Activated CD4-positive, alpha-beta T cell treated with anti-CD3 and anti-CD28 coated beads, Interleukin-2, Interleukin-6, amounts not matched to agents 100 ng/mL and 50 ng/mL, durations not matched to agents 16 hours and 8 hours (primary cell): Measurements from ENCODE around the gene NEURL3.
A peak's percentile ranks its signal among the peaks of the same experiment; 100 is the strongest.
"Not testable (repeated sequence)": the region's sequence is repeated elsewhere in the genome, so short reads cannot be mapped to it uniquely, and the experiment has no call there.

Experiments used
- DNase-seq: peaks from one replicate; pipeline ENCODE4 v3.0.0-alpha.2; 2020

NEURL3 gene

DNA sequence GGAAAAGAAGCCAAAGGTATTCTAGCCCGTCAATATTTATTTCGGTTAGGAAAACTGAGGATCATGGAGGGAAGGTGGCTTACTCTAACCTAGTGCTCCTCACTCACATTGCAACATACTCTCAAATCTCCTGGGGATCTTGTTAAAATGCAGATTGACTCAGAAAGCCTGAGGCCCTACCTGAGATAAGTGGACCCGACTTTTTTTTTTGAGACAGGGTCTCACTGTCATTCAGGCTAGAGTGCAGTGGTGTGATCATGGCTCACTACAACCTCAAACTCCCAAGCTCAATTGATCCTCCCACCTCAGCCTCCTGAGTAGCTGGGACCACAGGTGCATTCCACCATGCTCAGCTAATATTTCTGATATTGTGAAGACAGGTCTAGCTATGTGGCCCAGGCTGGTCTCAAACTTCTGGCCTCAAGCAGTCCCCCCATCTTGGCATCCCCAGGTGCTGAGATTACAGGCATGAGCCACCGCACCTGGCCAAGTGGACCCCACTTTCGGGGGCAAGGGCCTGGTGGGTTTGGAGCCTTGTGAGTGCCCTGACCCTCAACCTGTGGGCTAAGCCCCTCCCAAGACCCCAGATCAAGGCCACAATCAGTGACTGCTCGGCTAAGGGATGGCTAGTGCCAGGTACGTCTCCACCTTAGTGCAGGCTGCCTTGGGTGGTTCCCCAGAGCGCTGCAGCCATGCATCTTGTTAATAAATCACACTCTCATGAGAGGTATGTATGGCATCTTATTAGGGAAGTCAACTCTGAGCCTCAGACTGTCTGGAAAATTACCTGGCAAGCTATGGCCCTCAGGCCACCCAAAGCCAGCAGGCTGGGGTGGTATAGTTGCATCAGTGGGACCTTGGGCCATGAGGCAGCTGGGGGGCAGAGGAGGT lies 1.1 kb upstream of the NEURL3 start:
- DNase-seq: no peak

DNA sequence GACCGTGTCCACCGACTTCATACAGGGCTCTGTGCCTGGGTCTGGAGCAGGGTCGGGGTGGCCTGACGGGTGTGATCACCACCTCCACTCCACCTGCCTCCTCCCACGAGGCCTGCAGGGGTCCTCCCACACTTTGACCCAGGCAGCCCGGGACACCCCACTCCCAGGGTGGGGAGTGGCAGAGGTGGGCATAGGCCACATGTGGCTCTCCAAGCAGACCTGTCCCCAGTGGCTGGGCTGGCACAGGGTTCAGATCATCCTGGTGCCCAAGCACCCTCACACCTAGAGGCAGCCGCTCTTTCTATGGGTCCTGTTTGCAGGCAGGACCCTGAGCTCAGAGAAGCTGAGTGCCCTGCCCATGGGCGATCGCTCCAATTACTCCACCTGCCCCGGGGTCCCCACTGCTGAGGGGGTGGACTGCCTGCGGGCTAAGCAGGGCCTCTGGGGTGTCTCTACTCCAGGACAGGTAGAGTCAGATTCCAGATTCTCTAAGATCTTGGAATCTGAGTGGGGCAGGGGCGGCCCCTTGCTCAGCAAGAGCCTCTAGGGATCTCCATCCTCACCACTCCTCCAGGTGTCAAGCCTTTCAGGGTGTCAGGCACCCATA lies 1.4 kb downstream of the NEURL3 start:
- DNase-seq: no peak

DNA sequence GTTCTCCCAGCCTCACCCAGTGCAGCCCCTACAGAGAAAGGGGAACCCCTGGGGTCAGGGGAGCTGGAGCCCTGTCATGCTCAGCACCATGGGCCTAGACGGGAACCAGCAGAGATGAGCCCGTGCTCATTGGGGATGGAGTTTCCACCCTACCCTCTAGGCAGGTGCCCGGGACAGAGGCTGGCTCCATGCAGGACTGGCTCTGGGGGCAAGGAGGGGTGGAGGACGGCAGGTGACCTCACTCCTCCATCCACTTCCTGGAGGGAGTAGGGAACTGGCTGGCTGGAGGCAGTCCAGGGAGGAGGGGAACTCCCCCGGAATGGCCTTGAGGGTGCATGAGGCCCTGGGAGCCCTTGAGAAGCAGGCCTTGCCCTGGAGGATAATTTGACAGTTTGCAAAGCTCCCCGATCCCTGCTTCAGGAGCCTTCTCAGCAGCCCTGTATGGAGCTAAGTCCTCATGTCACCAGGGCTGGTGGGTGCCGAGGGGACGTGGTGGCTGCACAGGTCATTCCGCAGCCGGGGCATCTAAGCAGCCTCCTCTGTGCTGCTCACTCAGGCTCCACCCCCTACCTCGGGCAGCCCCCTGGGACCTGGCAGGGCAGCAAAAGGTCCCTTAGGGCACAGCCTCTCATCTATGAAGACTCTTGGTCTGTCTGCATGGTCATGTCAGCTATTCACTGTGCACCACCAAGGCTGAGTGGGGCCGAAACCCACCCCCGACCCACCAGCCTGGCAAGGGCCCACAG lies 2.1 kb downstream of the NEURL3 start:
- DNase-seq: no peak

DNA sequence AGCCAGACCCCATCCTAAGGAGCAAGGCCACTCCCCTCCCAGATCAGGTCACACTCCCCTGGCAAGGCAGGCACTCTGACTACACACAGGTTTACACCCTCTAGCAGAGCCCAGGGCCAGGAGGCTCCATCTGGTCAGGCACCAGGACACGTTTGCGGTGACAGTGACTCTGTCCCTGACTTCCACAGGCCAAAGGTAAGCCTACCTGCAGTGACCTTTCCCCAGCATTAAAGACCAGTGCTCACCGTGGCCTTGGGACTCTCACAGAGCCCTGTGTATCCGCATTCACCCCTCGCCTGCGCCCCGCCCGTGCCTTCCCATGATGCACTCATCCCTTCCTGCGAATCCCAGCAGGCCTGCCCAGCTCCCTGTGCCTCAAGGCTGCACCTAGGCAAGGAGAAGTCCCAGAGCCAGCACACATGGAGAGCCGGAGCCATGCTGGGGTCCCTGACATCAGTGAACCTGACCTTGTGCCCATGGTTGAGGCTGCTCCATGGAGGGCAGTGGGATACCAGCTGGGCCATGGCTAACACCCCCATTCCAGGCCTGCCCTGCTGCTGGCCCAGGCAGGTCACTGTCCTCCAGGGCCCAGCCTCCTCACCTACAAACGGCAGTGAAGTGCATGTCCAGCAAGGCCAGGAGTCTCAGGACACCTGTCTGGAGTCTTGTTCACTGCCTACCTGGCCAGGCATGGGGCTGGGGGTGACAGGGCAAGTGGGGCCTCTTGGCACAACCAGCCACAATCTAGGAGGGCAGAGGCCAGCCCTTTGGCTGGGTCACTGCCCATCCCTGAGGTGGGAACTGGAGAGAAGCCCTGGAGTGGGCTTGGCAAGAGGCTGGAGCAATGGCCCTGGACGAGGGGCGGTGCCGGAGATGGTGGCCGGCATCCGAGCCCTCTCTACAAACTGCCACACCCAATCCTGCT lies 3.0 kb downstream of the NEURL3 start:
- DNase-seq: peak; percentile 27

DNA sequence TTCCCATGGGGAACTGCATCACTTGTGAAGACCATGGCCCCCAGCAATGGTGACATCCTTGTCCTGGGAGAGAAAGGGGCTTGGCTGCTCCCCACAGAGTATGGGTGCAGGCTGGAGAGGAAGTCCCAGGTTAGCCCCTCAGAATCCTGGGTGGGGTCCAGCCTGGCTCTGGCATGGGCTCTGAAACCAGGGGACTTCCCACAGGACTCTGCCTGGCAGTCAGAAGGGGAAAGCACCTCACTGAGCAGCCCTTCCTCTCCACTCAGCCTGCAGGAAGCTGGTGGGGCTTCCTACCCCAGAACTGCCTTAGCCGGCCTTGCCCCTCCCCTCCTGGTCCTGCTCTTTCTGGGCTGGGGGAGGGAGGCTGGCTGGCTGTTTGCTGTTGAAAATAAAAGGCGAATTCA lies 3.7 kb downstream of the NEURL3 start:
- DNase-seq: peak; percentile 57

DNA sequence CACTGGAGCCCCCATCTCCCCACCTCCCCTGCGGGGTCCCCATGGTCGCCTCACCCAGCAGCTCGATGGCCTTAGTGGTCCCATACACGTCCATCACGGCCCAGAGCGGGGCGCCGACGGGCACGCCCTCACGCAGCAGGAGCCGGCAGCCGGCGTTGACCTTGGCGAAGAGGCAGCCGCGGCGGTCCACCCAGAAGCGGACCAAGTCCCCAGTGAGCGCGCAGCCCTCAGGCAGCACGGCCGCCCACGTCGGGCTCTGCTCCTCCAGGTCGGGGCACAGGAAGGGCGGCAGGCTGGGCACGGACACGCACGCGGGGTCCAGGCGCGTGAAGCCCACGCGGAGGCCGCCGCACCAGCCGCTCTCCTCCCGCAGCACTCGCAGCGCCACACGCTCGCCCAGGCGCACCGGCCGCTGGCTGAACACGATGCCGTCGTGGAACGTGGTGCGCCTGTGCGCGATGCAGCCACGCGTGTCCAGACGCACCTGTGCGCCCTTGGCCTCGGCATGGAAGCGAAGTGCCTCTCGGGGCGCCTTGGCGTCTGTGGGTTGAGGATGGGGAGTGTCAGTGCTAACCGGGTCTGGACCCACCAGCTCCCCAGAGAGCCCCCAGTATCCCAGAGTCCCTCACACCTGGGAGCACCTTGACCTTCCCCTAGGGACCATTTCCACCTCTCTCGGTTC lies 4.6 kb downstream of the NEURL3 start:
- no peak for DNase-seq

DNA sequence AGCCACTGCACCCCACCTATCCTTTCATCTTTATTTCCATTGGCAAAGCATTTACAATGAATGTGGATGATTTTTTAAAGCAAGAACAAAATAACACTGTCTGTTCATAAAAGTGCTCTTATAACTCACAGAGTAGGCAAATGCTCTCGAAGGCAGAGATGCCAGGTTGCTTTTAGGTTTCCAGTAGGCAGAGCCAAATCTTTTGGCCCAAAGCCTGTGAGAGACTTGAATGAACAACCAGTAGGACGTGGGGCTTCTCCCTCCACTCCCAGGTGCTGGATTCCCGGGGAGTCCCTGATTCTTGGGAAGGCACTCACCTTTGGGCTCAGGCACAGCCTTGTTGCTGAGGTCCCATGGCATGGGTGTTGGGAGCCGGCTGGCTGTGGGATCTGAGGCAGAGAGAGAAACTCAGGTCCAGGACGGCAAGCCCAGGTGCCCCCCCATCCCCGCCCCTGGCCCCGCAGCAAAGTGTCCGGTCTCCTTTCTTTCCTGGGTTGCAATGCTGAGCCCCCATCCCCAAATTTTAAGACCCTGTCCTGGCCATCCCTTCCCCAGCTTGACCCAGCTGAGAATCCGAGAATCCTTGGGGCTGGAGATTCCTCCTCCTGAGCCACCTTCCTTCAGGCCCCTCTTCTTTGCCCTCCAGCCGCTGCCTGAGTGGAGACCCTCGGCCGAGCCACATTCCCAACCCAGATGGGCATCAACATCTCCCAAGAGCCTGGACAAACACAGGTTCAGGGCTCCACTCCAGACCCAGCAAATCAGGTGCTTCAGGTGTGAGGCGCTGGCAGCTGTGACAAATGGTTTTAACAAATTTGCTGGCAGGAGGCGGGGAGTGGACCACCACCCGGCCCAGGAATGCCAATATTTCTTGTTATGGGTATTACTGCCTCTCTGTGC lies 5.8 kb downstream of the NEURL3 start:
- no peak for DNase-seq

DNA sequence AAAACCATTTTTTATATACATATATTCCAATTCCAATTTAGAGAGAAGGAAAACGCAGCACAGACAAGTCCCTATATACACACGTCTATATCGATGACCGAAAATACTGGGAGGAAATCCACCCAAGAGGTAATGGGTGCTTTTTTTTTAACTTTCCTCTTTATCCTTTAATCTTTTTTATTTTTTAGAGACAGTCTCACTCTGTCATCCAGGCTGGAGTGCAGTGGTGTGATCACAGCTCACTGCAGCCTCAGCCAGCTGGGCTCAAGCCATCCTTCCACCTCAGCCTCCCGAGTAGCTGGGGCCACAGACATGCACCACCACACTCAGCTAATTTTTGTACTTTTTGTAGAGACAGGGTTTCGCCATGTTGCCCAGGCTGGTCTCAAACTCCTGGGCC lies 6.5 kb downstream of the NEURL3 start:
- not testable (repeated sequence) for DNase-seq

DNA sequence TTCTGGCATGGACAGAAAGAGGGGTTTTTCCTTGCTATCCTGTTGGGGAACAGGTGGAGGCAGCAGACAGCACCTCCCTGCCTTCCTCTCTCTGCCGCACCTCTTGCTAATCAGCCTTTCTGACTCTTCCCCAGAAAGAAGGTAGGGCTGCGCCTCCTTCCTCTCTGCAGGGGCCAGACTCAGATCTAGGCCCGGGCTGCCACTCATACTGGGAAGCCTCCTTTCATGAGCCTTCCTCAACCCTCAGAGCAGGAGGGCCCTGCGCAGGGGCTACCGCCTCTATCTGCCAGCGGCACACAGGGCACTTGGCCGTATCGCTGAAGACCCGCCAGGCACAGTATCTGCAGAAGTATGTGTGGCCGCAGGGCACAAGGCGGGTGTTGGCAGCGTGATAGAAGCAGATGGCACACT lies 7.1 kb downstream of the NEURL3 start:
- DNase-seq: no peak

DNA sequence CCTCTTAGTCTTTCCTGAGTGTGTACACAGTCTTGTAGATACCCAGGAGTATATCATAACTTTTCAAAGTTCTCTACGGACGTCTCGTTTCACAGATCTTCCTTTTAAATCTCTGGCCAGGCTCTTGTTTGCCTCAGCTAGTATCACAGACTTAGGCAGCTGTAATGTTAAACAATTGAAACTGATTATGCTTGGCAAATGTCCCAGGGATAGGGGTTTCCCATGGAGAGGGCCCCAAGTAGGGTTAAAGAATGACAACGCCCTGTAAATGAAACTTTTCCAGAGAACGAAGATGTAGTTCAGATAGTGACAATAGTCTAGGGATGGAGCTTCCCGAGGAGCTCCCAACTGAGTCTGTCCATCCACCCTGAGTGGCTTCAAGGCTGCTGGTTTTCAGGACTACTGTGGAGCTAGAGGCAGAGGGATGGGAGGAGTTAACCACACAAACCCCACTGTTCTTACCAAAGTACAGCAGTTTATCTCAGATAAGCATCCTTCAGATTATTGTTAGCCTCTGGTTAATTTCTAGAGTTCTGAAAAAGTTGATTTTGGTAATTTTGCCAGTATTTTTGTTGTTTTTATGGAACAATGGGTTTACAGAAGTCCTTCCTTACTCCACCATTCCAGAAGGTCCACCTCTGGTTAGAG lies 9.1 kb downstream of the NEURL3 start:
- DNase-seq: no peak

DNA sequence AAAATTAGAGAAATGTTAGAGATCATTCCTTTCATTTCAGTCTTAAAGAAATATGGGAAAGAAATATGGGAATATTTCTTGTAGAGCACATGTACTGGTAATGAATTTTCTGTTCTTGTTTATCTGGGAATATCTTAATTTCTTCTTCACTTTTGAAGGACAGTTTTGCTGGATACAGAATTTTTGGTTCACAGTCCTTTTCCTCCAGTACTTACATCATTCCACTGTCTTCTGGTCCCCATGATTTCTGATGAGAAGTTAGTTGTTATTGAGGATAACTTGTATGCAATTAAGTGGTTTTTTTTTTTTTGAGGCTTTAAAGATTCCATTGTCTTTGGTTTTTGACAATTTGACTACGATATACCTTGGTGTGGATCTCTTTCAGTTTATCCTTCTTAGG lies 11.0 kb downstream of the NEURL3 start:
- no peak for DNase-seq

DNA sequence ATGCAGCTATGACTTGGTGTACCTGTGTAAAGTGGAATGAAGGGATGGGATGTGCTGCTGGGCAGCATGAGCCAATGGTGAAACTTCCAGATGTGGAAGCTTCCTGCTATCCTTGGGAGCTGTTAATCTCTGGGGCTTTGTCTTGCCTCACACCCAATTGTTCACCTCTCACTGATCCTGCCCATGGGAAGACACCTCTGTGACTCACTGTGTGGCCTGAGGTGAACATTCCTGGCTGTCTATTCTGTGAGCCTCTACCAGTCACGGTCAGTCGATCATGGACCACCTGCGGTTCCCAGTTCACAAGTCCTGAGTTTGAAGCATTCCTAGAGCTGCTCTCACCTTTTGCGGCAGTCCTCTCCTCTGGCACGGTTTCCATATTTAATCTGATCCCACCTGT lies 12.1 kb downstream of the NEURL3 start:
- no peak for DNase-seq

DNA sequence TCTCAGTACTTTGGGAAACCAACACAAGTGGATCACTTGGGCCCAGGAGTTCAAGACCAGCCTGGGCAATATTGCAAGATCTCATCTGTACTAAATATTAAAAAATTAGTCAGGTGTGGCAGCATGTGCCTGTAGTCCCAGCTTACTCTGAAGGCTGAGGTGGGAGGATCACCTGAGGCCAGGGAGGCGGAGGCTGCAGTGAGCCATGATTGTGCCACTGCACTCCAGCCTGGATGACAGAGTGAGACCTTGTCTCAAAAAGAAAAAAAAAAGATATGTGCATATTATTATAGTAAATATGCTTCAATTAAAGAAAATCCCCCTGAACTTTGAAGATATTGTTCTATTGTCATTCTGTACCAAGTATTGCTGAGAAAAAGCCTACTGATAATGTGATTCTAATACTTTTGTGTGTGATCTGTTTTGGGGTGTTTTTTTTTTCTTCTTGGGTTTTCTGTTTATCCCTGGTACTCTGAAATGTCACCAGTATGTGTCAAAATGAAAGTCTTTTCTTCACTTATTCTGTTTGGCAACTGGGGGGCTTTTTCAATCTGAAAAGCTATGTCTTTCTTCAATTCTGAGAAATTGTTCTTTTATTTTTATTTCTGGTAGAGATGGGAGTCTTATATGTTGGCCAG lies 13.2 kb downstream of the NEURL3 start:
- no peak for DNase-seq

DNA sequence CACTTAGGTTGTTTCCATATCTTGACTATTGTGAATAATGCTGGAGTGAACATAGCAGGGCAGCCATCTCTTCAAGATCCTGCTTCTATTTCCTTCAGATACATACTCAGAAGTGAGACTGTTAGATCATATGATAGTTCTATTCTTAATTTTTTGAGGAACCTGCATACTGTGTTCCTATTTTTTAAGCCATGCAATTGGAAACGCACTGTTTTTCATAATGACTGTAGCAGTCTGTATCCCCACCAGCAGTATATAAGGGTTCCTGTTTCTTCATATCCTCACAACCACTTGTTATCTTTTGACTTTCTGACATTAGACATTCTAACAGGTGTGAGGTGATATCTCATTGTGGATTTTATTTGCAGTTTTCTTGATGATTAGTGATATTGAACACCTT lies 15.5 kb downstream of the NEURL3 start:
- DNase-seq: no peak

DNA sequence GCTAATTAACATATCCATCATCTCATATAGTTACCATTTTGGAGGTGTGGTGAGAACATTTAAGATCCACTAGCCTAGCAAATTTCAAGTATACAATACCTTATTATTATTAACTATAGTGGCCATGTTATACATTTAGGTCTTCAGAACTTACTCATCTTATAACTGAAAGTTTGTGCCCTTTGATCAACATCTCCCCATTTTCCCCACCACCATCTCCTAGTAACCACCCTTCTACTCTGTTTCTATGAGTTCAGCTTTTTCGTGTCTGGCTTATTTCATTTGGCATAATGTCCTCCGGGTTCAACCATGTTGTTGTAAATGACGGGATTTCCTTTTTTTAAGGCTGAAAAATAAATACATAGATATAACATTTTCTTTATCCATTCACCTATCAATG lies 15.9 kb downstream of the NEURL3 start:
- no peak for DNase-seq

DNA sequence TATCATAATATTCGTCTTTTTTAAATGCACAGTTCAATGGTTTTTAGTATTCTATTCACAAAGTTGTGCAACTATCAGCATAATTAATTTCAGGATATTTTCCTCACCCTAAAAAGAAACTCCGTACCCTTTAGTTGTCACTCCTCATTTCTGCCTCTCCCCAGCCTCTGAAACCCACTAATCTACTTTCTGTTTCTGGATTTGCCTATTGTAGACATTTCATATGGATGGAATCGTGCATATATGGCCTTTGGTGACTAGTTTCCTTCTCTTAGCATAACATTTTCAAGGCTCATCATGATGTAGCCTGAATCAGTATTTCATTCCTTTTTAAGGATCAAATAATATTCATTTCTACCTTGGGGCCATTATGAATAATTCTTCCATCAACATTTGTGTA lies 18.5 kb downstream of the NEURL3 start:
- peak; percentile 30 for DNase-seq

DNA sequence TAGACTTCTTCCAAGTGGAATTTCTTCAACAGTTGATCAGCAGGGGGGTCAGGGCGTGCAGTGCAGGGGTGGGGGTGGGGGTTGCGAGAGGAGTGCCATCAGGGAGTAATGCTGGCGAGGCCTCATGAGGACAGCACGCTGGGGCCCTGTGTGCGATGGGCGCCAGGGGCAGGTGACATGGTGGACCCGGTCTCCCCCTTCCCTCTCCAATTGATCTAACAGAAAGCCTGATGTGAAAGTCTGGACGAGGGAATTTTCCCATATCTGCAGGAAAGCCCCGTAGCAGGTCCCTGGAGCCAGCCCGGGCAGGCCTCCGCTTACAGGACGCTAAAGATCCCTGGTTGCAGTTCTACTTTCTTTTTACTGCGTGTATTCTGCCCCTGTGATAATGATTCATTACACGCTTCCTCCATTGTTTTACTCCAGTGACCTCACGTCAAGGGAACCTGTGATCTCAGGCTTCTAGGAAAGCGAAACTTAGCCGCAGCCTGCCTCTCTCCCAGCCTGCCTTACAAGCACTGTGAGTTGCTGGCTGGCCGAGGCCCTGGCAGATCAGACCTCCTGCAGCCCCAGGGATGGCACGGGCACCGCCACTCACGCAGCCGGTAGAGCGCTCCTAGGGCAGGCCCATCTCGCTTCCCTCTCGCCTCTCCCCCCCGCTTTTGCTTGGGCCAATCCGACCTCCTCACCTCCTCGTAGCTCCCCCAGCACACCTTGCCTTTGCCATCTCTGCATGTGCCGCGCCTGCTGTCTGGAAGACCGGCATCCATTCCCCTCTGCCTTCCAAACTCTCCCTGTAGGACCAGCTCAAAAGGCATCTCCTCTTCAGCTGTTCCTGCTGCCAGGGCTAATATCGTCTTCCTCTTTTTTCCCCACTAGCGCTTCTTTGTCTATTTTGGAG lies 19.2 kb downstream of the NEURL3 start:
- peak; percentile 94 for DNase-seq

DNA sequence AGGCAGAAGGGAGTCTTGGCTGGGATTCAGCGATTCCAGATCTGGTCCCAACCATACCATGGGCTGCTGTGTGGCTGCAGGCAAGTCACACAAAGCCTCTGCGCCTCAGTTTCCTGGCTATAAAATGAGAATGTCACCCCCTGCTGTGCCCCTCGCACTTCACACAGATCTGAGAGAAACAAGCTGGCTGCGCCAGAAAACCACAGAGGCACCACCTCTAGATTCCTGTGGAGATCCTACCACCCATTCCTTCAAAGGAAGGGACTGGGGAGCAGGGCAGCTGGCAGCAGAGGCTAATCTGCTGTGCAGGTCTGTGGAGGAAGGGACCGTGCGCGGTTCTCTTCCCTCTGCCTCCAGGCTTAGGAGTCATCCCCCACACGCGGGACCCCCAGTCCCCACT lies 19.8 kb downstream of the NEURL3 start:
- DNase-seq: no peak

DNA sequence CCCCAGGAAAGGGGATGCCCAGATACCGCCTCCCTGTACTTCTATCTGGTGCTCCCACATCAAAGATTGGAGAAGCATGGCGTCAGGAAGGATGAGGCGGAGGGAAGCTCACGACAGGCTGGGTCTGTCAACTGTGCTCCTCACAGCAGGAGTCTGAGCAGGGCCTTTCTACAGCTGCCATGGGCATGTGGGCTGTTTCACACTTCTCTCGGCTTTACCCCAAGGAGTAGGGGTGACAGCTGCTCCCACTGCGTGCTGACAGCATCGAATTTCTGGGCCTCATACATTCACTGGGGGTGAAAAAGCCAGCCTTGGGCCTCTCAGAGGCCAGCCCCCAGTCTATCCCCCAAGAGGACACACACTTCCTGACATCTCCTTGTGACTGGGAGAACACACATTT lies 21.1 kb downstream of the NEURL3 start:
- DNase-seq: no peak
